CD4-positive, CD25-positive, alpha-beta regulatory T cell (primary cell): ENCODE data around the gene MIPEP. TPM values are rescaled to one million over a fixed set of nuclear protein-coding genes. Genes with fewer than 3 reads are reported as not detected.

ENCODE experiments used
- ATAC-seq, 2 donors: fragments of 150-1000 bp; cut with Tn5 transposase; one replicate each; pipeline ENCODE4 v1.10.0; 2021; ENCODE audit warnings: low read depth in 2 of 2, moderate number of reproducible peaks in 2 of 2, moderate library complexity in 1 of 2
- DNase-seq, 3 donors: peaks; one replicate each; pipeline versions ENCODE4 v3.0.0 to v3.0.0-alpha.2; 2012 to 2022; ENCODE audit warnings: mixed read lengths in 1 of 3
- H3K27ac ChIP-seq: one replicate; pipeline ENCODE4 v1.7.0; 2013; ENCODE audit warnings: mild to moderate bottlenecking, low read length; ENCODE audit not compliant: insufficient read depth, poor library complexity, severe bottlenecking
- H3K27me3 ChIP-seq: one replicate; pipeline ENCODE4 v1.7.0; 2013; ENCODE audit warnings: low read length; ENCODE audit not compliant: control insufficient read depth, insufficient read depth
- H3K36me3 ChIP-seq: one replicate; pipeline ENCODE4 v1.7.0; 2013; ENCODE audit warnings: mild to moderate bottlenecking, low read length, moderate library complexity; ENCODE audit not compliant: control insufficient read depth, insufficient read depth
- H3K4me1 ChIP-seq: 2 replicates; pipeline ENCODE4 v1.7.0; 2013; ENCODE audit warnings: mild to moderate bottlenecking, low read length; ENCODE audit not compliant: insufficient read depth, control insufficient read depth, poor library complexity, severe bottlenecking
- H3K4me3 ChIP-seq: one replicate; pipeline ENCODE4 v1.7.0; 2013; ENCODE audit warnings: low read depth, mild to moderate bottlenecking, low read length, moderate library complexity
- H3K9me3 ChIP-seq, 2 experiments: 1 replicate in 1 of 2; 2 replicates in 1 of 2; pipeline ENCODE4 v1.7.0; 2013; ENCODE audit warnings: low read length in 2 of 2, mild to moderate bottlenecking in 1 of 2, moderate library complexity in 1 of 2; ENCODE audit not compliant: control insufficient read depth in 2 of 2
- H3K27ac Mint-ChIP-seq, 3 donors: one replicate each; pipeline ENCODE4 v1.8.0; 2020 to 2022; ENCODE audit warnings: mild to moderate bottlenecking in 3 of 3, mixed read lengths in 3 of 3, moderate library complexity in 2 of 3
- H3K27me3 Mint-ChIP-seq: one replicate; pipeline ENCODE4 v1.8.0; 2022; ENCODE audit warnings: mild to moderate bottlenecking, mixed read lengths
- H3K36me3 Mint-ChIP-seq: one replicate; pipeline ENCODE4 v1.8.0; 2020; ENCODE audit warnings: mixed read lengths
- H3K4me1 Mint-ChIP-seq, 4 donors: one replicate each; pipeline ENCODE4 v1.8.0; 2020 to 2022; ENCODE audit warnings: mixed read lengths in 4 of 4, mild to moderate bottlenecking in 1 of 4
- H3K4me3 Mint-ChIP-seq, 4 donors: one replicate each; pipeline ENCODE4 v1.8.0; 2020 to 2022; ENCODE audit warnings: mild to moderate bottlenecking in 4 of 4, mixed read lengths in 4 of 4, moderate library complexity in 3 of 4
- H3K9me3 Mint-ChIP-seq, 7 donors: one replicate each; pipeline ENCODE4 v1.8.0; 2020 to 2022; ENCODE audit warnings: mixed read lengths in 7 of 7, mild to moderate bottlenecking in 3 of 7, moderate library complexity in 2 of 7
- polyA plus RNA-seq, 4 donors: library from polyadenylated mRNA; unstranded; fragments of 300-500 nt; fragmentation: Illumina TruSeq; gene quantifications; one replicate each; pipeline ENCODE4 v1.2.3, GENCODE V29; 2021
- total RNA-seq: library from RNA; stranded (reverse); gene quantifications from one replicate; pipeline ENCODE4 v1.2.3, GENCODE V29; 2022

MIPEP gene
- total and polyA plus RNA-seq, 5 donors from 2014 or later, result 4.9 to 22.0 (median 19.3) TPM

- no peak overlapping the region for H3K4me3 ChIP-seq
- H3K4me3 Mint-ChIP-seq, result no peak overlapping the region
- no peak overlapping the region for H3K27ac Mint-ChIP-seq
- H3K27ac ChIP-seq, result no peak overlapping the region
- no peaks in the 10 kb centered on the region for H3K36me3 Mint-ChIP-seq
- no peaks in the 10 kb centered on the region for H3K36me3 ChIP-seq
- peaks cover 2% of the 10 kb centered on the region for H3K27me3 ChIP-seq
- H3K9me3 ChIP-seq, result peaks cover 20% of the 10 kb centered on the region in 2 experiments
- H3K4me1 ChIP-seq, result no peaks in the 10 kb centered on the region
- peaks cover 0 to 15% (median 2%) of the 10 kb centered on the region in 7 donors for H3K9me3 Mint-ChIP-seq
- H3K4me1 Mint-ChIP-seq, result peaks cover 5 to 7% (median 6%) of the 10 kb centered on the region in 4 donors
- ATAC-seq (no peak), DNase-seq (no peak)
- peaks cover 10% of the 10 kb centered on the region for H3K27me3 Mint-ChIP-seq
Observed at GRCh38 chr13:23680845-23681669, 208.1 kb downstream of the MIPEP start.

Other genes with a start within 250 kb of the MIPEP start
- not detected for gene C1QTNF9B, start 8.1 kb upstream of the MIPEP start, total RNA-seq
- not detected for gene C1QTNF9B, start 8.1 kb upstream of the MIPEP start, polyA plus RNA-seq